Caco-2 (cell line): ENCODE results near the gene A4GALT. TPM values are rescaled to one million over a fixed set of nuclear protein-coding genes. Genes with fewer than 3 reads are reported as not detected.

Source experiments
- BruUV-seq: library from RNA; stranded (reverse); fragments of 400-500 nt; replicated peaks from 2 replicates; lab custom pipeline; 2021; lab: Mats Ljungman, UMichigan
- CTCF ChIA-PET: fragments of 300-600 bp; sonication (Branson Sonifier 250); formaldehyde crosslinking; loops from one replicate; lab custom pipeline; 2022; ENCODE audit warnings: antibody characterized with exemption; lab: Charles Lee
- POLR2A ChIA-PET: fragments of 300-600 bp; sonication (Branson Sonifier 250); formaldehyde crosslinking; loops from one replicate; lab custom pipeline; 2022; ENCODE audit warnings: antibody characterized with exemption; lab: Charles Lee
- DNase-seq, 2 experiments: peaks; one replicate each; pipeline versions ENCODE4 v3.0.0 to v3.0.0-alpha.2; 2020 to 2022
- H3K27me3 ChIP-seq: replicated peaks from 2 replicates; pipeline ENCODE4 v1.6.0; 2011; ENCODE audit warnings: low read length; ENCODE audit not compliant: control insufficient read depth, insufficient read depth
- H3K36me3 ChIP-seq: 2 replicates; pipeline ENCODE4 v1.5.1; 2011; ENCODE audit warnings: low read length; ENCODE audit not compliant: control insufficient read depth, insufficient read depth
- H3K4me1 ChIP-seq: fragments of 250-450 bp; sonication (Bioruptor Pico); 2 replicates; pipeline ENCODE4 v1.5.1; 2020; ENCODE audit warnings: mild to moderate bottlenecking
- H3K4me3 ChIP-seq: 2 replicates; pipeline ENCODE4 v1.5.1; 2011; ENCODE audit warnings: low read depth, mild to moderate bottlenecking, control low read depth, low read length
- H3K9me3 ChIP-seq: fragments of 250-450 bp; sonication (Bioruptor Pico); 2 replicates; pipeline ENCODE4 v1.5.1; 2020; ENCODE audit warnings: mild to moderate bottlenecking, moderate library complexity
- H3K27ac Mint-ChIP-seq: one replicate; pipeline ENCODE4 v1.8.0; 2022; ENCODE audit warnings: mixed read lengths; ENCODE audit not compliant: unreplicated experiment
- H3K27me3 Mint-ChIP-seq: one replicate; pipeline ENCODE4 v1.8.0; 2022; ENCODE audit warnings: mixed read lengths; ENCODE audit not compliant: insufficient read depth, unreplicated experiment
- H3K36me3 Mint-ChIP-seq: one replicate; pipeline ENCODE4 v1.8.0; 2022; ENCODE audit warnings: mild to moderate bottlenecking, mixed read lengths; ENCODE audit not compliant: insufficient read depth, unreplicated experiment
- H3K4me1 Mint-ChIP-seq: one replicate; pipeline ENCODE4 v1.8.0; 2022; ENCODE audit warnings: low read depth, mixed read lengths; ENCODE audit not compliant: unreplicated experiment
- H3K4me3 Mint-ChIP-seq: one replicate; pipeline ENCODE4 v1.8.0; 2022; ENCODE audit warnings: mild to moderate bottlenecking, moderate library complexity, mixed read lengths; ENCODE audit not compliant: unreplicated experiment
- H3K9me3 Mint-ChIP-seq: one replicate; pipeline ENCODE4 v1.8.0; 2022; ENCODE audit warnings: mixed read lengths; ENCODE audit not compliant: unreplicated experiment
- CTCF ChIP-seq, 2 experiments: fragments of 200-600 bp in 1 of 2; IDR thresholded peaks; 1 replicate in 1 of 2; 2 replicates in 1 of 2; pipeline versions ENCODE4 v1.5.1 to v1.8.0; 2011 to 2022; ENCODE audit warnings: antibody characterized with exemption in 1 of 2, control low read depth in 1 of 2, inconsistent platforms in 1 of 2, low read depth in 1 of 2, low read length in 1 of 2, mild to moderate bottlenecking in 1 of 2, moderate library complexity in 1 of 2; ENCODE audit not compliant: insufficient read depth in 1 of 2, severe bottlenecking in 1 of 2, unreplicated experiment in 1 of 2
- intact Hi-C: fragments of 100-400 bp; cut with micrococcal nuclease; formaldehyde crosslinking; loops from one replicate; pipeline ENCODE4 v1.10.0; 2022; ENCODE audit not compliant: unreplicated experiment
- total RNA-seq: library from RNA; stranded (reverse); gene quantifications from 2 replicates; pipeline ENCODE4 v1.2.3, GENCODE V29; 2022

A4GALT gene
- total RNA-seq, 1 experiment from 2014 or later: 16.2 TPM

GRCh38 chr22:42716221-42716620 lies 4.4 kb downstream of the A4GALT start:
- H3K27me3 ChIP-seq: no peaks in the 10 kb centered on the region
- Mint-ChIP-seq H3K9me3 (no peaks in the 10 kb centered on the region), H3K27me3 (no peaks in the 10 kb centered on the region), H3K4me1 (peaks cover 34% of the 10 kb centered on the region), H3K36me3 (peaks cover 34% of the 10 kb centered on the region), H3K4me3 (no peak overlapping the region), H3K27ac (no peak overlapping the region)
- H3K36me3 ChIP-seq: no peaks in the 10 kb centered on the region; the same call in 1 of the 2 replicates
- H3K9me3 ChIP-seq: no peaks in the 10 kb centered on the region
- intact Hi-C loops: no loop called here
- ChIA-PET POLR2A (no interaction called here), CTCF (no interaction called here)
- peaks cover 38% of the 10 kb centered on the region for H3K4me1 ChIP-seq
- TF ChIP-seq CTCF (IDR thresholded peaks at IDR 0.05; ENCODE audit: insufficient read depth in 1 of 2, low read depth in 1 of 2, low read length in 1 of 2, severe bottlenecking in 1 of 2, unreplicated experiment in 1 of 2): no peak
- BruUV-seq: no TSS peak
- no peak for DNase-seq
- H3K4me3 ChIP-seq: no peak overlapping the region

GRCh38 chr22:42714768-42715390 lies 5.8 kb downstream of the A4GALT start:
- peak overlapping the region; percentile 40 for H3K27ac Mint-ChIP-seq
- ChIA-PET POLR2A (no interaction called here), CTCF (no interaction called here)
- H3K4me3 Mint-ChIP-seq: no peak overlapping the region
- no peaks in the 10 kb centered on the region for H3K27me3 Mint-ChIP-seq
- H3K4me1 Mint-ChIP-seq: peaks cover 34% of the 10 kb centered on the region
- intact Hi-C loops: no loop called here
- H3K36me3 Mint-ChIP-seq: peaks cover 34% of the 10 kb centered on the region
- peaks cover 6% of the 10 kb centered on the region; the same call in 1 of the 2 replicates for H3K9me3 ChIP-seq
- H3K9me3 Mint-ChIP-seq: no peaks in the 10 kb centered on the region
- H3K4me3 ChIP-seq: no peak overlapping the region
- no peak for DNase-seq
- BruUV-seq: no TSS peak
- peaks cover 38% of the 10 kb centered on the region for H3K4me1 ChIP-seq
- H3K27me3 ChIP-seq: no peaks in the 10 kb centered on the region
- no peak for TF ChIP-seq CTCF (IDR thresholded peaks at IDR 0.05; ENCODE audit: insufficient read depth in 1 of 2, low read depth in 1 of 2, low read length in 1 of 2, severe bottlenecking in 1 of 2, unreplicated experiment in 1 of 2)
- H3K36me3 ChIP-seq: no peaks in the 10 kb centered on the region; the same call in 1 of the 2 replicates

GRCh38 chr22:42714308-42714707 lies 6.4 kb downstream of the A4GALT start:
- CTCF ChIA-PET: no interaction called here

More at GRCh38 chr22:42714308-42714707, 6.4 kb downstream of the A4GALT start:
- no peak for DNase-seq
- intact Hi-C loops: no loop called here
- no peak overlapping the region for H3K4me3 Mint-ChIP-seq
- BruUV-seq: no TSS peak
- peak overlapping the region; percentile 40 for H3K27ac Mint-ChIP-seq
- POLR2A ChIA-PET: no interaction called here
- no peak for TF ChIP-seq CTCF (IDR thresholded peaks at IDR 0.05; ENCODE audit: insufficient read depth in 1 of 2, low read depth in 1 of 2, low read length in 1 of 2, severe bottlenecking in 1 of 2, unreplicated experiment in 1 of 2)
- Histone ChIP-seq H3K27me3 (no peaks in the 10 kb centered on the region), H3K4me1 (peaks cover 34% of the 10 kb centered on the region), H3K36me3 (no peaks in the 10 kb centered on the region; the same call in 1 of the 2 replicates), H3K4me3 (no peak overlapping the region), H3K9me3 (peaks cover 8% of the 10 kb centered on the region; the same call in 1 of the 2 replicates)
- no peaks in the 10 kb centered on the region for H3K9me3 Mint-ChIP-seq
- H3K36me3 Mint-ChIP-seq: peaks cover 29% of the 10 kb centered on the region
- H3K27me3 Mint-ChIP-seq: no peaks in the 10 kb centered on the region
- peaks cover 30% of the 10 kb centered on the region for H3K4me1 Mint-ChIP-seq
